Dermis microvascular lymphatic vessel endothelial cell (primary cell): ENCODE data around the gene TTBK2. TPM values are rescaled to one million over a fixed set of nuclear protein-coding genes. Genes with fewer than 3 reads are reported as not detected.

ENCODE experiments used
- DNase-seq, 2 donors: peaks; one replicate each; pipeline versions ENCODE4 v3.0.0 to v3.0.0-alpha.2; 2010; ENCODE audit warnings: low read depth in 2 of 2
- total RNA-seq: library from RNA; depleted of rRNA; stranded (reverse); fragments of >200 nt; gene quantifications from 2 replicates; pipeline ENCODE4 v1.2.1, GENCODE V29; 2014

TTBK2 gene
- total RNA-seq, 1 donor from 2014 or later = 7.1 TPM

- no peak for DNase-seq
These were observed 191.6 kb downstream of the TTBK2 start for GRCh38 chr15:42728972-42729371.

- DNase-seq = no peak
These were observed 192.0 kb downstream of the TTBK2 start for GRCh38 chr15:42728560-42728959.

- DNase-seq = no peak
These were observed 192.7 kb downstream of the TTBK2 start for GRCh38 chr15:42727750-42728381.

GRCh38 chr15:42726114-42726513 is 194.5 kb downstream of the TTBK2 start:
- no peak for DNase-seq

- DNase-seq = no peak
These were observed 195.2 kb downstream of the TTBK2 start for GRCh38 chr15:42725331-42725903.

GRCh38 chr15:42724276-42724675 is 196.3 kb downstream of the TTBK2 start:
- DNase-seq = no peak

- no peak for DNase-seq
These were observed 197.5 kb downstream of the TTBK2 start for GRCh38 chr15:42723068-42723467.

- DNase-seq = no peak
These were observed 198.7 kb downstream of the TTBK2 start for GRCh38 chr15:42721916-42722315.

GRCh38 chr15:42721016-42721415 is 199.6 kb downstream of the TTBK2 start:
- DNase-seq = no peak

- DNase-seq = no peak
These were observed 200.5 kb downstream of the TTBK2 start for GRCh38 chr15:42720071-42720470.

GRCh38 chr15:42719043-42719442 is 201.5 kb downstream of the TTBK2 start:
- DNase-seq = no peak

GRCh38 chr15:42716626-42717025 is 204.0 kb downstream of the TTBK2 start:
- DNase-seq = no peak

GRCh38 chr15:42716125-42716524 is 204.5 kb downstream of the TTBK2 start:
- DNase-seq = no peak

GRCh38 chr15:42712584-42712983 is 208.0 kb downstream of the TTBK2 start:
- DNase-seq = no peak

- no peak for DNase-seq
These were observed 208.8 kb downstream of the TTBK2 start for GRCh38 chr15:42711746-42712145.

- DNase-seq = no peak
These were observed 209.9 kb downstream of the TTBK2 start for GRCh38 chr15:42710662-42711061.

- DNase-seq = peak; percentile 34 to 63
These were observed 212.6 kb downstream of the TTBK2 start for GRCh38 chr15:42707873-42708544.

GRCh38 chr15:42707068-42707467 is 213.5 kb downstream of the TTBK2 start:
- DNase-seq = peak; percentile 28 to 51

- DNase-seq = no peak
These were observed 215.2 kb downstream of the TTBK2 start for GRCh38 chr15:42705336-42705735.

GRCh38 chr15:42704492-42704926 is 216.1 kb downstream of the TTBK2 start:
- peak; percentile 71 to 78 for DNase-seq

- DNase-seq = no peak
These were observed 224.0 kb downstream of the TTBK2 start for GRCh38 chr15:42696626-42697025.

GRCh38 chr15:42695527-42696071 is 225.0 kb downstream of the TTBK2 start:
- DNase-seq = no peak

GRCh38 chr15:42694398-42694797 is 226.2 kb downstream of the TTBK2 start:
- no peak for DNase-seq
